DOHH2 (cell line): ENCODE measurements around the gene GRID1.

Experiments
- CTCF ChIP-seq: fragments of 200-600 bp; sonication (generic); IDR thresholded peaks from one replicate; pipeline ENCODE4 v1.5.1; 2014; ENCODE audit warnings: antibody characterized with exemption, mild to moderate bottlenecking, low read depth, low read length; ENCODE audit not compliant: poor library complexity, severe bottlenecking
- EZH2phosphoT487 ChIP-seq: fragments of 200-600 bp; sonication (generic); IDR thresholded peaks from 2 replicates; pipeline ENCODE4 v1.6.1; 2017; ENCODE audit warnings: borderline replicate concordance, mild to moderate bottlenecking, antibody characterized with exemption, low read length, moderate library complexity, mixed read lengths

- TF ChIP-seq CTCF (no peak), EZH2phosphoT487 (no peak)
Measured at GRCh38 chr10:86191166-86191565, 175.4 kb downstream of the GRID1 start.
